ENCODE data around the gene WDR13. TPM values are rescaled to one million over a fixed set of nuclear protein-coding genes. Genes with fewer than 3 reads are reported as not detected.
"Not testable (repeated sequence)": the region's sequence is repeated elsewhere in the genome, so short reads cannot be mapped to it uniquely, and the experiment has no call there.

Gene WDR13
- total RNA-seq, 2 donors from 2014 or later, result 132 to 134 TPM

- intact Hi-C loops (cut with DNase I), result no loop called here
- Histone ChIP-seq H3K4me3 (no peak overlapping the region), H3K27ac (no peak overlapping the region), H3K36me3 (replicated peaks in 1 of 2; ENCODE audit: insufficient read depth in 1 of 2, low read depth in 2 of 2) (no peaks in the 10 kb centered on the region), H3K4me1 (peaks cover 2% of the 10 kb centered on the region), H3K9me3 (no peaks in the 10 kb centered on the region), H3K27me3 (no peaks in the 10 kb centered on the region)
- WGBS, 2 donors, result 51 to 53% methylated on average over 2 of the region's 2 CpGs
- ATAC-seq (no peak), DNase-seq (no peak)
- TF ChIP-seq, protein P1, sequence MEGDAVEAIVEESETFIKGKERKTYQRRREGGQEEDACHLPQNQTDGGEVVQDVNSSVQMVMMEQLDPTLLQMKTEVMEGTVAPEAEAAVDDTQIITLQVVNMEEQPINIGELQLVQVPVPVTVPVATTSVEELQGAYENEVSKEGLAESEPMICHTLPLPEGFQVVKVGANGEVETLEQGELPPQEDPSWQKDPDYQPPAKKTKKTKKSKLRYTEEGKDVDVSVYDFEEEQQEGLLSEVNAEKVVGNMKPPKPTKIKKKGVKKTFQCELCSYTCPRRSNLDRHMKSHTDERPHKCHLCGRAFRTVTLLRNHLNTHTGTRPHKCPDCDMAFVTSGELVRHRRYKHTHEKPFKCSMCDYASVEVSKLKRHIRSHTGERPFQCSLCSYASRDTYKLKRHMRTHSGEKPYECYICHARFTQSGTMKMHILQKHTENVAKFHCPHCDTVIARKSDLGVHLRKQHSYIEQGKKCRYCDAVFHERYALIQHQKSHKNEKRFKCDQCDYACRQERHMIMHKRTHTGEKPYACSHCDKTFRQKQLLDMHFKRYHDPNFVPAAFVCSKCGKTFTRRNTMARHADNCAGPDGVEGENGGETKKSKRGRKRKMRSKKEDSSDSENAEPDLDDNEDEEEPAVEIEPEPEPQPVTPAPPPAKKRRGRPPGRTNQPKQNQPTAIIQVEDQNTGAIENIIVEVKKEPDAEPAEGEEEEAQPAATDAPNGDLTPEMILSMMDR (IDR thresholded peaks at IDR 0.05), result no peak
- TF ChIP-seq POLR2A (IDR thresholded peaks at IDR 0.05), result no peak
Observed at GRCh38 chrX:48636776-48637175, 39.5 kb downstream of the WDR13 start.

DNA sequence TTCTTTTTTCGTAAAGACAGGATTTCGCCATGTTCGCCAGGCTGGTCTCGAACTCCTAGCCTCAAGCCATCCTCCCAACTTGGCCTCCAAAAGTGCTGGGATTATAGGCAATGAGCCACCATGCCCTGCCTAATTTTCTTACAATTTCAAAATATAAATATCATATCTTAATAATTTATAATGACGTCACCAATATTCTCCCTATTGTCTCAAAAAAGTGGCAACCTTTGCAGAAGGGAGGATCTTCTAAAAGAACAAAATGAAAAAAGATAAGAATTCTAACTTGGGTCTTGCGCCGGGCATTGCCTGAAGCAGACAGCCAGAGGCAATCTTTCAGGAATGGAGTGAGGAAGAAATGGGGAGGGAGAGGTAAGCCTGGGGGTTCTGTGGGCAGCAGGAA is 48.4 kb downstream of the WDR13 start:
- intact Hi-C loops (cut with DNase I), result no loop called here

DNA sequence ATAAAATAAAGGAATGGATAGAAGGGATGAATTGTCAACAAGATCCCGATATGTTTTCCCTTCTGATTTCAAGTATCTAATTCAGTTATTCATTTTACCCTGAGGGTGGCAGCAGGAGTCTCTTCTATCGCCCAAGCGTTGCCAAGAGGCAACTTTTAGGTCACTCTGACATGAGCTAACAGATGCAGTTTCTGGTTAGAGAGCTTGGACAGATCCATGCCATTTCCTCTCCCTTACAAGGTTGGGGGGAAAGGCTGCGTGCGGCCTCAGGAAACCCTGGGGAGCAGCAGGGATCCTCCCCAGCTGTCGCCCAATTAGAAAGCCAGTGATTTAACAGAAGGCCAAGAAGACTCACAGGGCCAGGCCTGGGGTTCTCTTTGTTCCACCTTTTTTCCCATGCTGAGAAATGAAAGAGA is 51.1 kb downstream of the WDR13 start:
- TF ChIP-seq POLR2A (IDR thresholded peaks at IDR 0.05), result no peak
- TF ChIP-seq, protein P1 (IDR thresholded peaks at IDR 0.05), result peak in 4 of 7 experiments; percentile 18 to 35 (median 26)
- Histone ChIP-seq H3K36me3 (replicated peaks in 1 of 2; ENCODE audit: insufficient read depth in 1 of 2, low read depth in 2 of 2) (no peaks in the 10 kb centered on the region), H3K27ac (no peak overlapping the region), H3K4me3 (no peak overlapping the region), H3K27me3 (no peaks in the 10 kb centered on the region), H3K9me3 (no peaks in the 10 kb centered on the region), H3K4me1 (no peaks in the 10 kb centered on the region)
- intact Hi-C loops (cut with DNase I), result no loop called here
- DNase-seq, result peak; percentile 10 to 44 (median 26)
- 27 to 31% methylated on average over 1 to 6 of the region's 6 CpGs for WGBS, 2 donors
- no peak for ATAC-seq

More for the DNA sequence above, 48.4 kb downstream of the WDR13 start:
- Histone ChIP-seq H3K36me3 (replicated peaks in 1 of 2; ENCODE audit: insufficient read depth in 1 of 2, low read depth in 2 of 2) (no peaks in the 10 kb centered on the region), H3K27ac (no peak overlapping the region), H3K4me3 (no peak overlapping the region), H3K9me3 (no peaks in the 10 kb centered on the region), H3K27me3 (no peaks in the 10 kb centered on the region), H3K4me1 (no peaks in the 10 kb centered on the region)
- WGBS, 2 donors, result 77 to 78% methylated on average over 4 to 7 of the region's 7 CpGs
- DNase-seq (no peak), ATAC-seq (no peak)
- no peak for TF ChIP-seq POLR2A (IDR thresholded peaks at IDR 0.05)
- TF ChIP-seq, protein P1 (IDR thresholded peaks at IDR 0.05), result no peak

- WGBS, 2 donors, result 68 to 76% methylated on average over 3 of the region's 3 CpGs
- TF ChIP-seq, protein P1 (IDR thresholded peaks at IDR 0.05), result no peak
- no peak for TF ChIP-seq POLR2A (IDR thresholded peaks at IDR 0.05)
- H3K36me3 ChIP-seq (replicated peaks in 1 of 2; ENCODE audit: insufficient read depth in 1 of 2, low read depth in 2 of 2), result no peaks in the 10 kb centered on the region
- no peaks in the 10 kb centered on the region for H3K27me3 ChIP-seq
- intact Hi-C loops (cut with DNase I), result no loop called here
- H3K9me3 ChIP-seq, result no peaks in the 10 kb centered on the region
- DNase-seq, result no peak
- no peak for ATAC-seq
- no peak overlapping the region for H3K4me3 ChIP-seq
- H3K27ac ChIP-seq, result no peak overlapping the region
- no peaks in the 10 kb centered on the region for H3K4me1 ChIP-seq
Observed at GRCh38 chrX:48649102-48649501, 51.8 kb downstream of the WDR13 start.

GRCh38 chrX:48652055-48652579 is 54.8 kb downstream of the WDR13 start:
- H3K36me3 ChIP-seq (replicated peaks in 1 of 2; ENCODE audit: insufficient read depth in 1 of 2, low read depth in 2 of 2); H3K9me3 ChIP-seq; ATAC-seq; DNase-seq; intact Hi-C loops (cut with DNase I); H3K27me3 ChIP-seq; H3K4me1 ChIP-seq; H3K27ac ChIP-seq; H3K4me3 ChIP-seq: not testable (repeated sequence)
- 59 to 79% methylated on average over 4 to 5 of the region's 5 CpGs for WGBS, 2 donors

DNA sequence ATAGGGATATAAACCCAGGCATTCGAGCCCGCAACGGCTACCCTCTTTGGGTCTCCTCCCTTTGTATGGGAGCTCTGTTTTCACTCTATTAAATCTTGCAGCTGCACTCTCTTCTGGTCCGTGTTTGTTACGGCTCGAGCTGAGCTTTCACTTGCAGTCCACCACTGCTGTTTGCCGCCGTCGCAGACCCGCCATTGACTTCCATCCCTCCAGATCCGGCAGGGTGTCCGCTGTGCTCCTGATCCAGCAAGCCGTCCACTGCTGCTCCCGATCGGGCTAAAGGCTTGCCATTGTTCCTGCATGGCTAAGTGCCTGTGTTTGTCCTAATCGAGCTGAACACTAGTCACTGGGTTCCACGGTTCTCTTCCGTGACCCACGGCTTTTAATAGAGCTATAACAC is 57.5 kb downstream of the WDR13 start:
- 5 to 30% methylated on average over 3 to 18 of the region's 19 CpGs for WGBS, 2 donors
- ATAC-seq; H3K27me3 ChIP-seq; H3K36me3 ChIP-seq (replicated peaks in 1 of 2; ENCODE audit: insufficient read depth in 1 of 2, low read depth in 2 of 2); H3K27ac ChIP-seq; intact Hi-C loops (cut with DNase I); H3K4me1 ChIP-seq; H3K4me3 ChIP-seq; DNase-seq; H3K9me3 ChIP-seq: not testable (repeated sequence)

Data from body of pancreas (tissue), 4 donors.